GM19035 (cell line): Measurements from ENCODE around the gene MEGF9.

Experiments used
- ATAC-seq: cut with Tn5 transposase; IDR thresholded peaks from one replicate; pipeline ENCODE4 v1.9.1; 2021; ENCODE audit not compliant: unreplicated experiment

MEGF9 gene

DNA sequence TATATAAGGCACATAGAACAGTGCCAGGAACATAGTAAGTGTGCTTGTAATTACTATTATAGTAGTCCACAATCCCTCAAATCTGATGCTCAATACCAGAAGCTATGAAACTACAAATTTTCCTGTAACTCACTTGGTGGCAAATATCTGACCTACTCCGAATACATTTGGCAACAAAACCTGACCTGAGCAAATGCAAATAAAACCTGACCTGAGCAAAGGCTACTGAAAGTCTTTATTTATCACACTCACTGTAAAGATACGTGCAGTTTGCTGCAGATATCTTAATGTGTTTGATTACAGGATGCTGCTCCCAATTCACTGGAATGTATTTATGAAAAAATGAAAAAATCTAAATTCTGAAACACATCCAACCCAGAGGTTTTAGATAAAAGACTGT lies 7.1 kb downstream of the MEGF9 start:
- ATAC-seq, result no peak

DNA sequence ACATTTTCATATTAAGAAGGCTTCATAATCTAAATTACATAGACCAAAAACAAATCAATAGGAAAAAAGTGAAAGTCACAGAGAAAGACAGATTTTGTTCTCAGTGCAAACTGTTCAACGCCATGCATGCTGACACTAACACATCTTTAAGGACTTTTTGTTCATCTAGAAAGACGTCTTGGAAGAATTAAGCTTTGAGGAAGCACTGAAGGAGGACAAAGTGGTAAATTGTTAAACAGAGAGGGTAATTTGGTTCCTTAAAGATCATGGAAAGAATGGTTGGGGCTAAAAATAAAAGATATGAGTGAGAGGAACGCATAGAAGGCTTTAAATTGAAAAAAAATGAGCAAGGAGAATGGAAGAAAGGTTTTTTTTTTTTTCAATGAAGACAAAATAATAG lies 9.1 kb downstream of the MEGF9 start:
- ATAC-seq, result no peak

DNA sequence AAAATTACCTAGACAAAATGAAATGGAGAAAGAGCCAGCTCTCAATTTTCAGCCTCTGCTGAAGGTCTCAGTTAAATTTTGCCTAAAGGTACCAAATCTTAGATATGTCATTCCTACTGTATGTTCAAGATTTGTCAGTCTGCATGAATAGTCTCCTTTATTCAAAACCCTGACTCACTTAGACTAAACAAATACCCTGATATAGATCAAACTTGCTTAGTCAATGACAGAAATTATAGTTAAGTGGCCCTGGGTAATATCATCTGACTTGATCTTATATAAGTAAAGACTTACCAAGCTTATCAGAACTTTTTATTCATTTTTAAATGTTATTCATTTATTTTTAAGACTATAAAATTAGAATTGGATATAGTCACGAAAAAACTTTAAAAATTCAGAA lies 12.2 kb downstream of the MEGF9 start:
- ATAC-seq, result no peak

DNA sequence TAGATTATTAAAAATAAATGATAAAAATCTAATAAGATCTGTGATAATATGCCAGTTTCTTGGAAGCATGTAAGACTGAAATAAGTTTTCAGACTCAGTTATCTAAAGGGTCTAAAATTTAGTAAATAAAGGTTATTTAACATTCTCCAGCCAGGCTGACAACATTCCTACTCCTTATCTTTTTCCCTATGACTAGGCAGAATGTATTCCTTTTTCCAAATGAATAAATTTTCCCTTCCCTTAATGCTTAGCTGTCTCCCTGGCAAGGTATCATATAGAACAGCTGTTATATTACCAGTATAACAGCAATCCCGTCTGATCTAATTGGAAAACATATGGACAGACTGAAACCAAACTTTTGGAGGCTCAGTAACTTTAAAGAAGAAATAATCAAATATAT lies 13.0 kb downstream of the MEGF9 start:
- no peak for ATAC-seq

DNA sequence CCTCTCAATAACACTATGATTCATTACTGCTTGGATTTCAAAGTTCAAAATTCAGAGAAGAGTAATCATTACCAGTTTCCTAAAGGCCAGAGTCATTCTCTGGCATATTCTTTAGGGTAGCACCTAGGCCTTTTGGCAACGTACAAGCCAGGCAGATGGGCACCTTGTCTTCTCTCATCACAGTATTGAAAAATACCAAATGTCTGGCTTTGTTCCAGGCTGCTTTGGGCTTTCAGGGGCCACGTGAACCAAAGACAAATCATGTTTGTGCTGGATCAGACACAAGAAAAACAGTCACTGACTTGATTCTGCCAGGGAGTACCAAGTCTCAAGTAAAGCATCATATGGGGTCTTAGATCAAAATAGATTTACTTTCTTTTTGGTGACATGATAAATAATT lies 15.5 kb downstream of the MEGF9 start:
- no peak for ATAC-seq

DNA sequence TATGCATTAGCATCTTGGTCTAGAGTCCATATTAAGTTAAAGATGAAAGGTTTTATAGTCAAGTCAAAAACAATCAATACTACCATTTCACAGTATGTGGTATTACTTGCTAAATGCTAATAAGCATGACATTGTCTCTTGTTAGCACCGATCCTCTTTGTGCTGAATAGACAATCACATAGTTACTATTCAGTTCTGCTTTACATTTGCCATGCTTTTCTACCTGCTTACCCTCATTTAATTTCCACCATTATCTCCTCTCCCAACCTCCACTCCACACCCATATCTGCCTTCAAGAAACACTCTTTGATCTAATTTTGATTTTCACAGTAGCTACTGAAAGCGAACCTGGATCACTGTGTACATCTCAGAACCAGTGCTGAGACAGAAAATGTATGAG lies 16.8 kb downstream of the MEGF9 start:
- ATAC-seq, result no peak

DNA sequence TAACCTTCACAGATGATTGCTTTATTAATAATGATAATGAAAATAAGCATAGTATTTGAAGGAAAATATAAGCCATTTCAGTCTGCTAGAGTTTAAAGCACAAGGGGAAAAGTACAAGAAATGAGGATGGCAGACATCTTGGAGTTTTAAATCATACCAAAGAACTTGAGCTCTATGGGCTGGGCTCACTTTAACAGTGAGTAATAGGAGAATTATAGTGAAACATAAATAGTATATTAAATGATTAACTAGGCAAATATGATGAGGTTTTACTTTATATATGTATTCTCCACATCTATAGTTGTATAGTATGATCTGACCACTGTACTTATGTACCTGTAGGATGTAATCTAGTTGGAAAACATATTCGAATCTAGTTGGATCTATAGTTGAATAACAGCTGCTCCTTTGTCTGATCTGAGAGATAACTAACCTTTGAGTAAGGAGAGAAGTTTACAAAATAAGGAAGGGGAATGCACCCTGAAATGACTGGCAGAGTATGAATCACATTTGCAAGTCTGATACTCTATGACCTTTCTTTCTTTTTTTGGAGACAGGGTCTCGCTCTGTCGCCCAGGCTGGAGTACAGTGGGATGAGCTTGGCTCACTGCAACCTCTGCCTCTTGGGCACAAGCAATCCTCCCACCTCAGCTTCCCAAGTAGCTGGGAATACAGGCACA lies 17.6 kb downstream of the MEGF9 start:
- no peak for ATAC-seq

DNA sequence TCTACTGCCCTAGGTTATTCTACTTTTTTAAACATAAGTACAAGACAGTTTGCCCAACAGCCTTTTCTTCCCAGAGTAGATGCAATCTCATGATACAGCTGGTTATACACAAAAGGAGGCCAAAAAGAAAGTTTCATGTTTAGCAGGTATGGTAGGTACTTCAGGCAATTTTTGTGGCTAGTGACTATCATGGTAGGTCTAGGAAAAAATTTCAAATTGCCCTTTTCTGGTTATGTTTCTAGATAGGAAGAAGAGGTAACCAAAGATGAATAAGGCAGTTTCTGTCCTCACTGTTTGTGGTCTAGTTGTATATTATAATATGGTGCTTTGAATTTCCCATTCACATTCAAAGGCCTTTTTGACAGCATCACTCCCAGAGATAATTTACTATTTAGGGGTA lies 19.7 kb downstream of the MEGF9 start:
- no peak for ATAC-seq

DNA sequence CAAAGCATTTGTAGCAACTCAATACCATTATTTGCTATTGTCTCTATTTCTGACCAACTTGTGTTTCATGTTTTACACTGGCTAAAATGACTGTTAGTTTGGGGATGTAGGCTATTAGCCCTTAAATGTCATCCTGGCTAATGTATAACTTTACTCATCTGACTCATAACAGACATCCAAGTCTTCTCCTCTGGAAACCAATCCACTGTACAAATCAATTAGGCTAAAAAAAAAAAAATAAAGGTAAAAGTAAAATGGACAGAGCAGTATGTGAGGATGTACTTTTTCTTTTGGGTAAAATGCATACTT lies 20.6 kb downstream of the MEGF9 start:
- ATAC-seq, result no peak

DNA sequence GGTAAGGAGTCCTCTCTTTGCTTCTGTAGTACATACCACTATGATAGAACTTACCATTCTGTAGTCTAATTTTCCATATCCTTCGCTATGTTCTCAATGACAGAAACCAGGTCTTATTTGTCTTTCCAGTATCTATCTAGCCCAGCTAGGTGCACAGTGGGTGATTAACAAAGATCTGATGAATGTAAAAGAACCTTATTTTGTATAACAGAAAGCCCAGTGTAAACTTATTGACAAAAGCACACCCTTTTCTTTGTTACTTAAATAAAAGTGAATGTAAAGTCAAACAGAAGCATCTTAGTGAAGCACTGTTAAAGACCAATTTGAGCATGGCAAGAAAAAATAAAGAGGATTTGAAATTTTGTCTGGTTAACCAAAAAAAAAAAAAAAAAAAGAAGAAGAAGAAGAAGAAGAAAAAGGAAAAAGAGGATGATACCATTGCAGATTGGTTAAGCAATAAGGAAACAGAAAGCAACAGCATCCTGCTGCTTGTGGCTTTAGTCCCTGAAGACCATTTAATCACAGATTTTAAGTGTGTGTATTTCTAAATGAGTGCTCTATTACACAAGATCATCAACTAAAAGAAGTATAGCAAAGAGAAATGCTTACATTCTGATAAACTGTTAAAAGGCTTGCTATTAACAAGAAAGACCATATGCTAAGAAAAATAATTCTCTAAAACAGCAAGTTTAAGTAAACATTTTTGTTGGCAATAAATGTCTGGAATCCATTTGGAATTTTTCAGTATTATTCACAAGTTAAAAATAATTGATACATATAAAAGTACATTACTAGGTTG lies 21.2 kb downstream of the MEGF9 start:
- ATAC-seq, result no peak

DNA sequence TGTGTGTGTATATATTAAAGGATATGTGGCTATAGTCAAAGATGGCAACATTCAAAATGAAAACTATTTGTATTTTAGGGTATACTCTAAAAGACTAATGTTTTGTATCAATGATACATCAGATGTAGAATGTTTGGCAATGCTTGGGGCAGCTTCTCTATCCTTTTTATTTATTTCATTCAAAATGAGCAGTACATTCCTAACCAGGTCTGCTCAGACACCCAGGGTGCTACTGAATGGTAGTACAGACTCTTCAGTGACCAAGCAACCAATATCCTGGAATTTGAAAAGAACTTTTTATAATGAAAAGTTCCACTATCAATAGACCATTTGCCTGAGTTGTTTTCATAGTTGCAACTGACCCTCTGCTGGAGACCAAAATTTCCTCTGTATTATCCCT lies 23.9 kb downstream of the MEGF9 start:
- ATAC-seq, result no peak

DNA sequence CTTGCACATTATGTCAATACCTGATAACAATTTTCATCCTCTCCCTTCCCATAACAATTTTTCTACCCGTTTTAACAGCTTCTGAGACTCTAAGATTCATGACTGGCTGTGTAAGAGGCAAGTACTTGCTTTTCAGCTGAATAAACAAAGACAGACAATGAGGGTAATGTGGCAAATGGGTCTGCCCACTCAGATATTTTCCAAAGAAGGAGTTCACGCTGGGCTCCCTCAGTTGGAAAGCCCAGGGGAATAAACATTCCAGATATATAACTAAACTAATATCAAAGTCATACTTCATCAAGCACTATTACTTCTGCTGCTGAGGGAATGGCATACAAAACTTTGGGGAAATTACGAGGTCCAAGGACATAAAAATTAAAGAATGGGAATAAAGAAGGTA lies 24.4 kb downstream of the MEGF9 start:
- no peak for ATAC-seq

DNA sequence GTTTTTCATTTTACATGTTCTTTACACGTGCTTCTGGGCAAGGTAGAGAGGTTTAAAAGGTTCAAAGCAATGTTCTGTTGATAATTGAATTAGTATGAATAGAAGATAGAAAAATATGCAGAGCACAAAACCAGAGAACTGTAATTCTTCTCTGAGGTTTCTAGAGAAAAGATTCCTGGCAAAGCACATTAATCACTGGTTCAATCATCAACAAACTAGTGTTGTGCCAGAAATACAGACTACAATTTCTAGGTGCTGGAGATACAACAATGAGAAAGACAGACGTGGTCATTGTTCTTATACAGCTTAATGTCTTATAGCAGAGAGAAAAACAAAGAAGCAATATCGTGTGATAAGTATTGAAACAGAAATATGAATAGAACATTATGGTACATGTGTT lies 25.5 kb downstream of the MEGF9 start:
- ATAC-seq, result no peak

DNA sequence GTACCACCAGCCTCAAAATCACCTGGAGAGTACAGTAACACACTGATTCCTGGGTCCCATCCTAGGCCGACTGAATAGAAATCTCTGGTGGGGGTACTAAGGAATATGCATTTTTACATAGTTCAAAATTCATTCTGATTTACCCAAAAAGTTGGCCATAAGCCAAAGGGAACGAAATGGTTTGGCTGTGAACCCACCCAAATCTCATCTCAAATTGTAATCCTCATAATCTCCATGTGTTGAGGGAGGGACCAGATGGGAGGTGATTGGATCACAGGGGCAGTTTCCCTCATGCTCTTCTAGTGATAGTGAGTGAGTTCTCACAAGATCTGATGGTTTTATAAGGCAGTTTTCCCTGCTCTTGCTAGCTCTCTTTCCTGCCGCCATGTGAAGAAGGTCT lies 31.1 kb downstream of the MEGF9 start:
- ATAC-seq, result no peak

DNA sequence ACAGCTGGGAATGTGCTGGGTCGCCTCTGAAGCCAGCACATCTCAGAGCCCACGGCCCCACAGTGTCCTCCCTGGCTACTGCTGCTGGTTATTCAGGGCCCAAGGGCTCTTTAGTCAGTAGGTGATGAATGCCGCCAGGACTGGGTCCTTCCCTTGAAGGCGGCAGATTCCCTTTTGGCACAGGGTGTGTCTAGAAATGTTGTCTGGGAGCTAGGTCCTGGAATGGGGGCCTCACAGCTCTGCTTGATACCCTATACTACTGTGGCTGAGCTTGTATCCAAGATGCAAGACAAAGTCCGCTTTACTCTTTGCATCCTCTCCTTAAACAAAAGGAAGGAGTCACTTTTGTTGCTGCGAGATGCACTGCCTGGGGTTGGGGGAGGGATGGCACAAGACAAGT lies 33.1 kb downstream of the MEGF9 start:
- no peak for ATAC-seq

DNA sequence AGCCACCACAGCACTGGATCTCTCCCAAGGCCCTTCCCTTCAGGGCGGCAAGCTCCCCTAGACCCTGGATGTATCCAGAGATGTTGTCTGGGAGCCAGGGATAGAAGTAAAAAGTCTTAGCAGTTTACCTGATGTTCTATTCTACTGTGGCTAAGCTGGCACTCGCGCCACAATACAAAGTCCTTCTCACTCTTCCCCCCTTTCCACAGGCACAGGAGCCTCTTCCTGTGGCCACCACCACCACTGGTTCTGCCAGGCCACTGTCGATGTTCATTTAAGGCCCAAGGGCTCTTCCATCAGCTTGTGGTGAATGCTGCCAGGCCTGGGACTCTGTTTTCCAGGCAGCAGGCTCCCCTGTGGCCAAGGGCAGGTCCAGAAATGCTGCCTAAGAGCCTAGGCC lies 33.7 kb downstream of the MEGF9 start:
- ATAC-seq, result no peak

DNA sequence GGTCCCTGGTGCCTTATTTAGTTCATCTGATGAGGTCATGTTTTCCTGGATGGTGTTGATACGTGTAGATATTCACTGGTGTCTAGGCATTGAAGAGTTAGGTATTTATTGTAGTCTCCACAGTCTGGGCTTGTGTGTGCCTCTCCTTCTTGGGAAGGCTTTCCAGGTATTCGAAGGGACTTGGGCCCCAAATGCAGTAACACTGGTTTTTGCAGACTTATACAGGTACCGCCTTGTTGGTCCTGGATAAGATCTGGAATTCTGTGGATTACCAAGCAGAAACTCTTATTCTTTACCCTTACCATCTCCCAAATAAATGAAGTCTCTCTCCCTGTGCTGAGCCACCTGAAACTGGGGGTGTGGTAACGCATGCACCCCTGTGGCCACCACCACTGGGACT lies 34.1 kb downstream of the MEGF9 start:
- no peak for ATAC-seq

DNA sequence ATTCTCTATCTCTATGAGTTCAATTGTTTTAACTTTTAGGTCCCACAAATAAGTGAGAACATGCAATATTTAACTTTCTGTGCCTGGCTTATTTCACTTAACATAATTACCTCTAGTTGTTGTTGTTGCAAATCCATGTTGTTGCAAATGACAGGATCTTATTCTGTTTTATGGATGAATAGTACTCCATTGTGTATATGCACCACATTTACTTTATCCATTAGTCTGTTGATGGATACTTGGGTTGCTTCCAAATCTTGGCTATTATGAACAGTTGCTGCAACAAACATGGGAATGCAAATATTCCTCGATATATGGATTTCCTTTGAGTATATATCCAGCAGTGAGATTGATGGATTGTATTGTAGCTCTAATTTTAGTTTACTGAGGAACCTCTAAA lies 36.3 kb downstream of the MEGF9 start:
- ATAC-seq, result no peak

DNA sequence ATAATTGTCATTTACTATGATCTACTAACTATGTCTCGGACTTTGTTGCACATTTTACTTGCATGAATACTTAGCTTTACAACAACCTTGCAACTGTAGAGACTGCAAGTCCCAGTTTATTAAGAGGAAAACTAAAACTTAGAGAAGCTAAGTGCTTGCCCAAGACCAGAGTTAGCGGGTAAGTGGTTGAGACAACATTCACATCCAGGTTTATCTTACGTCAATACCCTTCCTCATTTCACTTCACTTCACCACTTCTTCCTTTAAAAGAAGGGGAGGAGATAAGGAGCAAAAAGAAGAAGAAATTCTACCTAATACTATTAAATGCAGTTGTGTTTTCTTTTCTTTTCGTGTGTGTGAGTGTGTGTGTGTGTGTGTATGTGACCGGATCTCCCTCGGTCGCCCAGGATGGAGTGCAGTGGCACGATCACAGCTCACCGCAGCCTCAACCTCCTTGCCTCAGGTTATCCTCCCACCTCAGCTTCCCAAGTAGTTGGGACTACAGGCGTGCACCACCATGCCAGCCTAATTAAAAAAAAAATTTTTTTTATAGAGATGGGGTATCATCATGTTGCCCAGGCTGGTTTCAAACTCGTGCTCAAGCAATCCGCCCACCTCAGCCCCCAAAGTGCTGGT lies 37.4 kb downstream of the MEGF9 start:
- no peak for ATAC-seq

DNA sequence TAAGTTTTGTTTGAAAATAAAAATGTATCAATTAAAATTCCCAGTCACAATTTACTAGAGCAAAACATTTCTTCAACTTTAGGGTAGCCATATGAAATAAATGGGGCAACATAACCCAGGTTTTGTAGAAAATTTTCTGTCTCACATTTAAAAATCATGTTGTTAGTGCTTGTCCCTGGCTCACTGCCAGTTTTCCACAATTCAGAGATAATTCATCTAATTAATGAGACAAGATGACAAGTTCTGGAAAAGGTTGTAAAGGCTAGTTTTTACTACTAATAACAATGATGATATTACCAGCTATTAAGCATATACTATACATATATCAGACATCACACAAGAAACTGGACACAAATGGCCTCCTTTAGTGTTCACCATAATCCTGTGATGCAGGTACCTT lies 45.9 kb downstream of the MEGF9 start:
- ATAC-seq, result no peak

DNA sequence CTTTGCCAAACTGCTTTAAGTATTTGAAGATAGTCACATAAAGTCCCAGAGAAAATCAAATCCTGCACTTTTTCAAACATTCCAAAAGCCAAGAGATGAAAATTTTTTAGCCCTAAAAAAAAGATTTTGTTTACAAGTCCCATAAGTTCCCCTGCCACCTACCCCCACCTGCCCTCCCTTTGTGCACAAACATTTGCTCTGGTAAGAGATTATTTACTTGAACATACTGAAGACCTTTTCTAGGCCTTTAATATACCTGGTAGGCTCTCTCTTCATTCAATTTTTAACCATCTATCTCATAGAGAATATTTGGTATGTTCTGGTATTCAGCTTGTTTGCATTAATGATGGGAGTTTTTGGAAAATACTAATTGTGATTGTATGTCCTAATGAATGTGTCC lies 50.3 kb downstream of the MEGF9 start:
- ATAC-seq, result no peak

DNA sequence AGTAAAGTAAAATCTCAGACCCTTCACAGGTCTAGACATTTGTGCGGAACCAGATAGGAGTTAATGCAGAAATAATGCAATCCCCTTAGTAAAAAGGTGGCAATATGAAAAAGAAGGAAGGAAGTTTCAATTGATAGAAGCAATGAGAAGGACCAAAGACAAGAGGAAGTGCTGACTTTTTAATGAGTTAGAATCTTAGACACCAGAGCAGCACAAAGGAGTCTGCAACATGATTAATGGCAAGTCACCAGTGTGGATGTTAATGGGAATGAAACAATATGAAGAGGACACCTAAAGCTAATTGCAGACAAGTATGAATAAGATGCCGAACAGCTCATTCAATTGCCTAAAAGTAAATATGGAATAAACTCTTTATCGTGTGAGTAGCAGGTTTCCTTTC lies 50.9 kb downstream of the MEGF9 start:
- no peak for ATAC-seq

DNA sequence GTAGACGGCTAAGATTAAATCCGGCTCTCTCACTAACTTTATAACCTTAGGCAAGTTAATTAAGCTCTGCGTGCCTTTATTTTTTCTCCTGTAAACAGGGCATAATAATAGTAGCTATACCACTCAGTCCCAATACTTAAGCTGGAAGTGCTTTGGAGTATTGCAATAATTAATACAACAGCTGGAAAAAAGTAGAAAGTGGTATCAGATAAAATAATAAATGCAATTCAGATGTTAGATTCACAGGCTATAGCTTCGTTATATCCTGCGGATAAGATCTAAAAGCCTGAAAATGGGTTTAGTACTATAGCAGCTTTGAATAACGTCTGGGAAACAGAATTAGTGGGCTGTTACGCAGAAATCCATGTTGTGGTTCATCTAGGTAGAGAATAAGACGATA lies 51.8 kb downstream of the MEGF9 start:
- ATAC-seq, result no peak
